ENCODE data around the gene TRRAP.

The TRRAP gene

GRCh38 chr7:98949336-98950044 is 71.2 kb downstream of the TRRAP start:
- ATAC-seq (replicated peaks), result no peak
- peaks cover 0 to 6% of the 10 kb centered on the region in 2 donors for H3K4me1 Mint-ChIP-seq (ENCODE audit: low read depth in 2 of 2)
- no peak overlapping the region for H3K4me3 Mint-ChIP-seq
- no peaks in the 10 kb centered on the region for H3K9me3 Mint-ChIP-seq
- no peaks in the 10 kb centered on the region for H3K27me3 Mint-ChIP-seq
- peaks cover 79% of the 10 kb centered on the region for H3K36me3 Mint-ChIP-seq (ENCODE audit: insufficient read depth)
- no peak overlapping the region for H3K27ac Mint-ChIP-seq
- DNase-seq, result no peak

GRCh38 chr7:98955992-98956391 is 77.7 kb downstream of the TRRAP start:
- DNase-seq (no peak), ATAC-seq (replicated peaks) (no peak)
- Mint-ChIP-seq H3K27me3 (no peaks in the 10 kb centered on the region), H3K27ac (no peak overlapping the region), H3K4me1 (ENCODE audit: low read depth in 2 of 2) (peaks cover 0 to 3% of the 10 kb centered on the region in 2 donors), H3K9me3 (no peaks in the 10 kb centered on the region), H3K36me3 (ENCODE audit: insufficient read depth) (peaks cover 79% of the 10 kb centered on the region), H3K4me3 (no peak overlapping the region)

- DNase-seq (no peak), ATAC-seq (replicated peaks) (no peak)
- peaks cover 0 to 3% of the 10 kb centered on the region in 2 donors for H3K4me1 Mint-ChIP-seq (ENCODE audit: low read depth in 2 of 2)
- no peaks in the 10 kb centered on the region for H3K9me3 Mint-ChIP-seq
- H3K27ac Mint-ChIP-seq, result no peak overlapping the region
- no peaks in the 10 kb centered on the region for H3K27me3 Mint-ChIP-seq
- peaks cover 79% of the 10 kb centered on the region for H3K36me3 Mint-ChIP-seq (ENCODE audit: insufficient read depth)
- H3K4me3 Mint-ChIP-seq, result no peak overlapping the region
Observed at GRCh38 chr7:98956469-98956868, 78.1 kb downstream of the TRRAP start.

- no peak for DNase-seq
- no peak for ATAC-seq (replicated peaks)
Observed at GRCh38 chr7:98956937-98957336, 78.6 kb downstream of the TRRAP start.

GRCh38 chr7:98957766-98958165 is 79.4 kb downstream of the TRRAP start:
- Mint-ChIP-seq H3K27ac (no peak overlapping the region), H3K36me3 (ENCODE audit: insufficient read depth) (peaks cover 79% of the 10 kb centered on the region), H3K4me3 (no peak overlapping the region), H3K4me1 (ENCODE audit: low read depth in 2 of 2) (peaks cover 0 to 3% of the 10 kb centered on the region in 2 donors), H3K9me3 (no peaks in the 10 kb centered on the region), H3K27me3 (no peaks in the 10 kb centered on the region)
- ATAC-seq (replicated peaks), result no peak
- DNase-seq, result no peak

More at GRCh38 chr7:98956937-98957336, 78.6 kb downstream of the TRRAP start:
- no peak overlapping the region for H3K4me3 Mint-ChIP-seq
- H3K27ac Mint-ChIP-seq, result peak overlapping the region in 1 of 2 donors; percentile 16
- H3K36me3 Mint-ChIP-seq (ENCODE audit: insufficient read depth), result peaks cover 79% of the 10 kb centered on the region
- peaks cover 0 to 3% of the 10 kb centered on the region in 2 donors for H3K4me1 Mint-ChIP-seq (ENCODE audit: low read depth in 2 of 2)
- H3K9me3 Mint-ChIP-seq, result no peaks in the 10 kb centered on the region
- no peaks in the 10 kb centered on the region for H3K27me3 Mint-ChIP-seq

- Mint-ChIP-seq H3K4me1 (ENCODE audit: low read depth in 2 of 2) (peaks cover 0 to 3% of the 10 kb centered on the region in 2 donors), H3K27me3 (no peaks in the 10 kb centered on the region), H3K36me3 (ENCODE audit: insufficient read depth) (peaks cover 77% of the 10 kb centered on the region), H3K9me3 (no peaks in the 10 kb centered on the region), H3K4me3 (no peak overlapping the region), H3K27ac (peak overlapping the region in 1 of 2 donors; percentile 13)
- DNase-seq, result no peak
- ATAC-seq (replicated peaks), result no peak
Observed at GRCh38 chr7:98958968-98959367, 80.6 kb downstream of the TRRAP start.

DNA sequence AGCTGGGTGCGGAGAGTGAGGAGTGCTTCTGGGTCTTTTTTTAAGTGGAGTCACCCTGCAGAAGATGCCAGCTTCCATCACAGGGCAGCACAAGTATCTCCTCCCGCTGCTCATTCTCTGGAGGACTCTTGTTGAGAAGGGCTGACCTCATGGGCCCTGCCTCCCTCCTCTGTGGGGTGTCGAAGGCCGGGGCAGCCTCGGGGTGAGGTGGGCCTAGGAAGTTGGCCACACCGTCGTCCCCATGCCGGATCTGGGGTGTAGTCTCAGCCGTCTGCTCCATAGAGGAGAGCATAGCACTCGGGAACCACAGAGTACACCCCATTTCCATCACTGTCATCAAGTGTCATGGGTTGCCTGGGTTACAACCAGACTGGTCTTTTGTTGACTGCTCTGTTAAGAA is 85.0 kb downstream of the TRRAP start:
- Mint-ChIP-seq H3K27me3 (no peaks in the 10 kb centered on the region), H3K4me3 (no peak overlapping the region), H3K9me3 (no peaks in the 10 kb centered on the region), H3K4me1 (ENCODE audit: low read depth in 2 of 2) (peaks cover 0 to 3% of the 10 kb centered on the region in 2 donors), H3K27ac (peak overlapping the region in 1 of 2 donors; percentile 53), H3K36me3 (ENCODE audit: insufficient read depth) (peaks cover 83% of the 10 kb centered on the region)
- ATAC-seq (replicated peaks) (no peak), DNase-seq (no peak)

DNA sequence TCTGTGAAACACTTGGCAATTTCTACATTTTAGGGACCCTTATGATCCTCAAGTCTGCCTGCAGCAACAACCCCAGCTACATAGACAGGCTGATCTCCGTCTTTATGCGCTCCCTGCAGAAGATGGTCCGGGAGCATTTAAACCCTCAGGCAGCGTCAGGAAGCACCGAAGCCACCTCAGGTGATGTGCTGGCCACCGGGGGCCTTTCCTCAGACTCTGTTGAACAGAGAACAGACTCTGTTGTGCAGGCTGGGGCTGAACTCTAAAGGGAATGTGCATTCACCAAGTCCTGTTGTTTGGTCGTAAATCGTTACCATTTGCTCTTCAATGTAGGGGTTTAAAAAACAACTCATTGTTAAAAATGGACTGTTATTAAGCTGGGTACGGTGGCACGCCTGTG is 86.3 kb downstream of the TRRAP start:
- H3K4me3 Mint-ChIP-seq, result no peak overlapping the region
- no peaks in the 10 kb centered on the region for H3K27me3 Mint-ChIP-seq
- H3K36me3 Mint-ChIP-seq (ENCODE audit: insufficient read depth), result peaks cover 82% of the 10 kb centered on the region
- no peak overlapping the region for H3K27ac Mint-ChIP-seq
- no peaks in the 10 kb centered on the region for H3K4me1 Mint-ChIP-seq (ENCODE audit: low read depth in 2 of 2)
- ATAC-seq (replicated peaks), result no peak
- no peaks in the 10 kb centered on the region for H3K9me3 Mint-ChIP-seq
- no peak for DNase-seq

- Mint-ChIP-seq H3K9me3 (no peaks in the 10 kb centered on the region), H3K27ac (no peak overlapping the region), H3K4me1 (ENCODE audit: low read depth in 2 of 2) (no peaks in the 10 kb centered on the region), H3K36me3 (ENCODE audit: insufficient read depth) (peaks cover 94% of the 10 kb centered on the region), H3K27me3 (no peaks in the 10 kb centered on the region), H3K4me3 (no peak overlapping the region)
- ATAC-seq (replicated peaks), result no peak
- no peak for DNase-seq
Observed at GRCh38 chr7:98968621-98969020, 90.3 kb downstream of the TRRAP start.

- Mint-ChIP-seq H3K27ac (no peak overlapping the region), H3K4me1 (ENCODE audit: low read depth in 2 of 2) (no peaks in the 10 kb centered on the region), H3K36me3 (ENCODE audit: insufficient read depth) (peaks cover 94% of the 10 kb centered on the region), H3K9me3 (no peaks in the 10 kb centered on the region), H3K4me3 (no peak overlapping the region), H3K27me3 (no peaks in the 10 kb centered on the region)
- DNase-seq (no peak), ATAC-seq (replicated peaks) (no peak)
Observed at GRCh38 chr7:98969386-98969785, 91.1 kb downstream of the TRRAP start.

- Mint-ChIP-seq H3K36me3 (ENCODE audit: insufficient read depth) (peaks cover 94% of the 10 kb centered on the region), H3K27me3 (no peaks in the 10 kb centered on the region), H3K4me1 (ENCODE audit: low read depth in 2 of 2) (no peaks in the 10 kb centered on the region), H3K9me3 (no peaks in the 10 kb centered on the region), H3K4me3 (no peak overlapping the region), H3K27ac (no peak overlapping the region)
- ATAC-seq (replicated peaks) (no peak), DNase-seq (no peak)
Observed at GRCh38 chr7:98970016-98970615, 91.8 kb downstream of the TRRAP start.

DNA sequence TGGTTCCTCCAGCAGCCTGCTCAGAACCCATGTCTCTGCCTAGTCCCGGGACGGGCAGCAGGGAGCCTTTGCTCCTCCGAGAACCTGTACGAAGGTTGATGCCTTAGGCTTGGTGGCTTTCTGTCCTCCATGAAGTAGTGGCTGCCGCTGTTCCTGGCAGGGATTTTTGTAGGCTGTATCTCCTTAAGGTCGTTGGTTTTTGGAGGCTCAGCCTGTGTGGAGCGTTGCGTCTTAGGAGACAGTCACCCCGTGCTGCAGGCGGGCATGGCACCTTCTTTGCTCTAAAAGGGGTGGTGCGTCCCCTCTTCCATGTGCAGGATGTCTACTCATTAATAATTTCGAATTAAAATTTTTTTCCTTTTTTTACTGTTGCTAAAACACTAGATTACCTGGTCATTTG is 92.5 kb downstream of the TRRAP start:
- Mint-ChIP-seq H3K27me3 (no peaks in the 10 kb centered on the region), H3K4me1 (ENCODE audit: low read depth in 2 of 2) (no peaks in the 10 kb centered on the region), H3K27ac (peak overlapping the region in 1 of 2 donors; percentile 17), H3K36me3 (ENCODE audit: insufficient read depth) (peaks cover 94% of the 10 kb centered on the region), H3K4me3 (no peak overlapping the region), H3K9me3 (no peaks in the 10 kb centered on the region)
- DNase-seq, result no peak
- ATAC-seq (replicated peaks), result no peak

DNA sequence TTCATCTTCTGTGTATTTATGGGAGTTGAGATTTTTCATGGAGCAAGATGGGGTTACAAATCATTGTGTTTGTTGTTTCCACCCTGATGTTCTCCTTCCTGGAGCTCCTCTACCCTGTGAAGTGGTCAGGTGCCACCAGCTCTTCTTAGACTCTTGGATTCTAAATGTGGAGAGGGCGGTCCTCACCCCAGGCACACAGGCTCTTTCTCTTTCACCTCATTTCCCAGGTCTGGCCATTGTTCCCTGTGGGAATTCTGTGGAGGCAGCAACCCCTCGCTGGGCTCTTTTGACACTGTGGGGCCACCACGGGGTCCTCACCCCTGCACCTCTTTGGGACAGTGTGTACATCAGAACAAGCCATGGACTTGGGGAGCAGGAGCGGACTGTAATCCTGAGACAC is 95.9 kb downstream of the TRRAP start:
- H3K36me3 Mint-ChIP-seq (ENCODE audit: insufficient read depth), result peaks cover 95% of the 10 kb centered on the region

More for the DNA sequence above, 95.9 kb downstream of the TRRAP start:
- DNase-seq, result no peak
- Mint-ChIP-seq H3K4me1 (ENCODE audit: low read depth in 2 of 2) (no peaks in the 10 kb centered on the region), H3K9me3 (no peaks in the 10 kb centered on the region), H3K27me3 (no peaks in the 10 kb centered on the region), H3K4me3 (no peak overlapping the region), H3K27ac (peak overlapping the region; percentile 27 to 52)
- no peak for ATAC-seq (replicated peaks)

Measured in effector memory CD8-positive, alpha-beta T cell (primary cell).